ENCODE results near the gene AGBL1.

Gene AGBL1

DNA sequence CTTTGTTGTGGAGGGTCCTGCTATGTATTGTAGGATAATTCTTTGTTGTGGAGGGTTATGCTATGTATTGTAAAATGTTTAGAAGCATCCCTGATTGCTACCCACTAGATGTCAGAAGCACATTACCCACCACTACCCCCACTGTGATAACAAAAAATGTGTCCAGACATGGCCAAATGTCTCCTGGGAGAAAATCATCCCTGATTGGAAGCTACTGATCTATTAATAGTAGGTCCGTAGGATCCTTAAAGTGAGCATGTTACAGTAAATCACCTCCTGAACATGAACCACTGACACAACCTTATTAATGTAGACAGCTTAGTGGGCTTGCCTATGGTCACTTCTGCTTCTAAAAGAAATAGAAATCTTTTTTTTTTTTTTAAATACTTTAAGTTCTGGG, 884.6 kb downstream of the AGBL1 start:
- H3K4me1 ChIP-seq (ENCODE audit: insufficient read depth, poor library complexity, severe bottlenecking): no peaks in the 10 kb centered on the region
- H3K27me3 ChIP-seq (ENCODE audit: insufficient read depth, poor library complexity, severe bottlenecking): no peaks in the 10 kb centered on the region
- no peaks in the 10 kb centered on the region for H3K36me3 ChIP-seq (ENCODE audit: low read depth)
- no peak overlapping the region for H3K27ac ChIP-seq (ENCODE audit: poor library complexity, severe bottlenecking)
- TF ChIP-seq, protein P1, sequence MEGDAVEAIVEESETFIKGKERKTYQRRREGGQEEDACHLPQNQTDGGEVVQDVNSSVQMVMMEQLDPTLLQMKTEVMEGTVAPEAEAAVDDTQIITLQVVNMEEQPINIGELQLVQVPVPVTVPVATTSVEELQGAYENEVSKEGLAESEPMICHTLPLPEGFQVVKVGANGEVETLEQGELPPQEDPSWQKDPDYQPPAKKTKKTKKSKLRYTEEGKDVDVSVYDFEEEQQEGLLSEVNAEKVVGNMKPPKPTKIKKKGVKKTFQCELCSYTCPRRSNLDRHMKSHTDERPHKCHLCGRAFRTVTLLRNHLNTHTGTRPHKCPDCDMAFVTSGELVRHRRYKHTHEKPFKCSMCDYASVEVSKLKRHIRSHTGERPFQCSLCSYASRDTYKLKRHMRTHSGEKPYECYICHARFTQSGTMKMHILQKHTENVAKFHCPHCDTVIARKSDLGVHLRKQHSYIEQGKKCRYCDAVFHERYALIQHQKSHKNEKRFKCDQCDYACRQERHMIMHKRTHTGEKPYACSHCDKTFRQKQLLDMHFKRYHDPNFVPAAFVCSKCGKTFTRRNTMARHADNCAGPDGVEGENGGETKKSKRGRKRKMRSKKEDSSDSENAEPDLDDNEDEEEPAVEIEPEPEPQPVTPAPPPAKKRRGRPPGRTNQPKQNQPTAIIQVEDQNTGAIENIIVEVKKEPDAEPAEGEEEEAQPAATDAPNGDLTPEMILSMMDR (IDR thresholded peaks at IDR 0.05; ENCODE audit: poor library complexity, severe bottlenecking): peak; percentile 11
- no peaks in the 10 kb centered on the region for H3K9me3 ChIP-seq (ENCODE audit: severe bottlenecking)
- DNase-seq (ENCODE audit: low spot score) (no peak), ATAC-seq (ENCODE audit: low read depth) (no peak)
- H3K4me3 ChIP-seq (ENCODE audit: severe bottlenecking): no peak overlapping the region

GRCh38 chr15:86968244-86968643, 888.6 kb downstream of the AGBL1 start:
- no peak overlapping the region for H3K27ac ChIP-seq (ENCODE audit: poor library complexity, severe bottlenecking)
- no peak overlapping the region for H3K4me3 ChIP-seq (ENCODE audit: severe bottlenecking)
- no peak for ATAC-seq (ENCODE audit: low read depth)
- H3K36me3 ChIP-seq (ENCODE audit: low read depth): no peaks in the 10 kb centered on the region
- TF ChIP-seq, protein P1 (IDR thresholded peaks at IDR 0.05; ENCODE audit: poor library complexity, severe bottlenecking): no peak
- no peaks in the 10 kb centered on the region for H3K27me3 ChIP-seq (ENCODE audit: insufficient read depth, poor library complexity, severe bottlenecking)
- no peaks in the 10 kb centered on the region for H3K9me3 ChIP-seq (ENCODE audit: severe bottlenecking)
- H3K4me1 ChIP-seq (ENCODE audit: insufficient read depth, poor library complexity, severe bottlenecking): no peaks in the 10 kb centered on the region
- DNase-seq (ENCODE audit: low spot score): no peak

- Histone ChIP-seq H3K4me1 (ENCODE audit: insufficient read depth, poor library complexity, severe bottlenecking) (no peaks in the 10 kb centered on the region), H3K9me3 (ENCODE audit: severe bottlenecking) (no peaks in the 10 kb centered on the region), H3K36me3 (ENCODE audit: low read depth) (no peaks in the 10 kb centered on the region), H3K27me3 (ENCODE audit: insufficient read depth, poor library complexity, severe bottlenecking) (no peaks in the 10 kb centered on the region), H3K27ac (ENCODE audit: poor library complexity, severe bottlenecking) (no peak overlapping the region), H3K4me3 (ENCODE audit: severe bottlenecking) (no peak overlapping the region)
- no peak for ATAC-seq (ENCODE audit: low read depth)
- TF ChIP-seq, protein P1 (IDR thresholded peaks at IDR 0.05; ENCODE audit: poor library complexity, severe bottlenecking): no peak
- no peak for DNase-seq (ENCODE audit: low spot score)
These were observed 889.7 kb downstream of the AGBL1 start for GRCh38 chr15:86969364-86969763.

DNA sequence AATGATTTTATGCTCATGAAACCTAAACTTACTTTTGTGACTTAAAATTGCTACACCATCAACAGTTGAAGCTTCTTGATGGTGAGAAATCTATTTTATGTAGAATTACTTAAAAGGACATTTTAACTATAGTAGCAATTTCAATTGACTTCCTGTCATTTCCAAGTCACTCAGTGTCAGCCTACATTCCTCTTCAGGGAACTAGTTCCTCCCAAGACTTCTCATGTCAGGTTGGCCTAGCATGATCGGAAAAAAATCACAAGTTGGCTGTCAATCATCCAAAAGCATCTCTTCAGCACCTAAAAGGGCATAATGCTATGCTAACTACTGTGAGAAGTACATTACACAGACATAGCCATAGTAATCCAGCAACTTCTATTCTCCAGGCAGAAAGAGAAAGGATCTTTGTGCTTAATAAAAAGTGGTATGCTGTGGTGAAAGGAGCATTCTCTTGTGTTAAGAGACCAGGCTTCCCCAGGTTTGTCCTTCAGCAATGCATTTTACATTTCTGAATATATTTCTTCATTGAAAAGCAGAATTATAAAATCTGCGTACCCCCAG, 893.7 kb downstream of the AGBL1 start:
- H3K4me3 ChIP-seq (ENCODE audit: severe bottlenecking): no peak overlapping the region
- no peaks in the 10 kb centered on the region for H3K4me1 ChIP-seq (ENCODE audit: insufficient read depth, poor library complexity, severe bottlenecking)
- DNase-seq (ENCODE audit: low spot score) (no peak), ATAC-seq (ENCODE audit: low read depth) (no peak)
- H3K27me3 ChIP-seq (ENCODE audit: insufficient read depth, poor library complexity, severe bottlenecking): no peaks in the 10 kb centered on the region
- H3K9me3 ChIP-seq (ENCODE audit: severe bottlenecking): no peaks in the 10 kb centered on the region
- TF ChIP-seq, protein P1 (IDR thresholded peaks at IDR 0.05; ENCODE audit: poor library complexity, severe bottlenecking): no peak
- H3K27ac ChIP-seq (ENCODE audit: poor library complexity, severe bottlenecking): no peak overlapping the region
- H3K36me3 ChIP-seq (ENCODE audit: low read depth): no peaks in the 10 kb centered on the region

DNA sequence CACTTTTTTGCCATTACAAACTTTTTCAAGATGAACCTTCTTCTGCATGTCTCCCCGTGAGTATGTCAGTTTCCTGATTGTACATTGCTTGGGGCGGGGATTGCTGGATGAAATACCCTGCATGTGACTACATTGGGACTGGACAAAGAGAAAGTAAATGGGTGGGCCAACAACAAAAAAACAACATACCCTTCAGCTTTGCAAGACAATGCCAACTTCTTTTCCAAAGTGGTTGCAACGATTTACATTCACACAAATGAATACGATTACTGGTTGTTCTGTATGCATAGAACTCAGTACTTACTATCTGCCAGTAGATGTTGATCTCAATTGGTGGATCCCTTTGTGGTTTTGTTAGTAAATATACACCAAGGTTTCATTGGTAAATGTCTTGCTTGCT, 908.4 kb downstream of the AGBL1 start:
- Histone ChIP-seq H3K27ac (ENCODE audit: poor library complexity, severe bottlenecking) (no peak overlapping the region), H3K4me1 (ENCODE audit: insufficient read depth, poor library complexity, severe bottlenecking) (no peaks in the 10 kb centered on the region), H3K36me3 (ENCODE audit: low read depth) (no peaks in the 10 kb centered on the region), H3K4me3 (ENCODE audit: severe bottlenecking) (no peak overlapping the region), H3K9me3 (ENCODE audit: severe bottlenecking) (no peaks in the 10 kb centered on the region), H3K27me3 (ENCODE audit: insufficient read depth, poor library complexity, severe bottlenecking) (no peaks in the 10 kb centered on the region)
- TF ChIP-seq, protein P1 (IDR thresholded peaks at IDR 0.05; ENCODE audit: poor library complexity, severe bottlenecking): no peak
- ATAC-seq (ENCODE audit: low read depth) (no peak), DNase-seq (ENCODE audit: low spot score) (no peak)
